Smooth muscle cell (in vitro differentiated cells): Measurements from ENCODE around the gene DHODH. TPM values are rescaled to one million over a fixed set of nuclear protein-coding genes. Genes with fewer than 3 reads are reported as not detected.

Source experiments
- DNase-seq: peaks from one replicate; lab custom pipeline; 2025; ENCODE audit not compliant: unreplicated experiment; lab: John Stamatoyannopoulos, UW
- H2AFZ ChIP-seq: fragments of 200-600 bp; sonication (generic); 2 replicates; pipeline ENCODE4 v1.6.0; 2016; ENCODE audit warnings: antibody characterized with exemption, low read depth, mild to moderate bottlenecking
- H3F3A ChIP-seq: fragments of 200-600 bp; sonication (generic); 2 replicates; pipeline ENCODE4 v1.6.0; 2017; ENCODE audit warnings: antibody characterized with exemption, low read depth
- H3K27ac ChIP-seq: fragments of 200-600 bp; sonication (generic); 2 replicates; pipeline ENCODE4 v1.5.1; 2016; ENCODE audit warnings: low read depth, mild to moderate bottlenecking
- H3K27me3 ChIP-seq: fragments of 200-600 bp; sonication (generic); 2 replicates; pipeline ENCODE4 v1.6.1; 2016; ENCODE audit warnings: low read depth, mild to moderate bottlenecking
- H3K36me3 ChIP-seq: fragments of 200-600 bp; sonication (generic); 2 replicates; pipeline ENCODE4 v1.5.1; 2016; ENCODE audit warnings: low read depth
- H3K4me1 ChIP-seq: fragments of 200-600 bp; sonication (generic); 2 replicates; pipeline ENCODE4 v1.5.1; 2016; ENCODE audit warnings: low read depth
- H3K4me2 ChIP-seq: fragments of 200-600 bp; sonication (generic); 2 replicates; pipeline ENCODE4 v1.6.0; 2016; ENCODE audit warnings: mild to moderate bottlenecking
- H3K4me3 ChIP-seq: fragments of 200-600 bp; sonication (generic); 2 replicates; pipeline ENCODE4 v1.5.1; 2016; ENCODE audit warnings: mild to moderate bottlenecking
- H3K79me2 ChIP-seq: fragments of 200-600 bp; sonication (generic); 2 replicates; pipeline ENCODE4 v1.6.0; 2016; ENCODE audit warnings: low read depth, mild to moderate bottlenecking
- H3K9ac ChIP-seq: fragments of 200-600 bp; sonication (generic); 2 replicates; pipeline ENCODE4 v1.6.0; 2016; ENCODE audit warnings: low read depth
- H3K9me3 ChIP-seq: fragments of 200-600 bp; sonication (generic); replicated peaks from 2 replicates; pipeline ENCODE4 v1.5.1; 2016; ENCODE audit warnings: low read depth
- H4K20me1 ChIP-seq: fragments of 200-600 bp; sonication (generic); 2 replicates; pipeline ENCODE4 v1.6.0; 2016; ENCODE audit warnings: low read depth
- WGBS: methylation state at CpG from one replicate; pipeline ENCODE4 v1.1.7; 2016; ENCODE audit warnings: low lambda C conversion rate; 5-methylcytosine and 5-hydroxymethylcytosine counted together
- polyA plus RNA-seq: library from polyadenylated mRNA; unstranded; fragments of >200 nt; fragmentation: Nextera tagmentation; extraction: Ambion mirVana; gene quantifications from 2 replicates; pipeline ENCODE4 v1.2.1, GENCODE V29; 2016
- total RNA-seq: library from RNA; depleted of rRNA; stranded (reverse); fragments of >200 nt; gene quantifications from 2 replicates; pipeline ENCODE4 v1.2.3, GENCODE V29; 2014
- TF ChIP-seq, protein P1 (sequence below): fragments of 200-600 bp; sonication (generic); IDR thresholded peaks from 2 replicates; pipeline ENCODE4 v1.5.1; 2017; ENCODE audit warnings: borderline replicate concordance, mild to moderate bottlenecking, antibody characterized with exemption; ENCODE audit not compliant: insufficient read depth, poor library complexity, severe bottlenecking

DHODH gene
- total and polyA plus RNA-seq, 2 experiments from 2014 or later = 5.0 to 6.2 TPM

DNA sequence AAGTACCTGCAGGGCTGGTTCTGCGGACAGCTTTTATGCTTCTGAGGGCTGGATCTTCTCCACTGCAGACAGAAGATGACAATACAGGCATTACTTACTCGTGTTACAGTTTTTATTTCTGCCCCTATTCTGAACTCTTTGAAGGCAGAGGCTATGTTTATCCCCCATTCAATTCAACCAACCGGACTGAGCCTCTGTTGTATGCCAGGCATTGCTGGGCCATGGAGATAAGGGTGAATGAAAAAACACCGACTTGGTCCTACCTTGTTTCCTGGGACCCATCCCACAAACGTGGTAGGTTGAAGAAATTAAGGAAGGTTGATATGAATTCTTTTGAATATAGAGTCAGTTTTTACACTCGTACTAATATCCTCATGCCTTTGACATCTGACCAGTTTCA lies 35.8 kb downstream of the DHODH start:
- 80% methylated on average over 6 of the region's 6 CpGs for WGBS
- Histone ChIP-seq H3F3A (no peaks in the 10 kb centered on the region), H3K4me3 (no peak overlapping the region), H3K4me1 (no peaks in the 10 kb centered on the region), H3K4me2 (no peak overlapping the region), H3K27me3 (no peaks in the 10 kb centered on the region), H3K9ac (no peak overlapping the region), H3K27ac (no peak overlapping the region), H2AFZ (no peak overlapping the region), H3K79me2 (no peaks in the 10 kb centered on the region), H3K36me3 (no peaks in the 10 kb centered on the region), H4K20me1 (no peaks in the 10 kb centered on the region), H3K9me3 (no peaks in the 10 kb centered on the region)
- no peak for DNase-seq
- TF ChIP-seq, protein P1, sequence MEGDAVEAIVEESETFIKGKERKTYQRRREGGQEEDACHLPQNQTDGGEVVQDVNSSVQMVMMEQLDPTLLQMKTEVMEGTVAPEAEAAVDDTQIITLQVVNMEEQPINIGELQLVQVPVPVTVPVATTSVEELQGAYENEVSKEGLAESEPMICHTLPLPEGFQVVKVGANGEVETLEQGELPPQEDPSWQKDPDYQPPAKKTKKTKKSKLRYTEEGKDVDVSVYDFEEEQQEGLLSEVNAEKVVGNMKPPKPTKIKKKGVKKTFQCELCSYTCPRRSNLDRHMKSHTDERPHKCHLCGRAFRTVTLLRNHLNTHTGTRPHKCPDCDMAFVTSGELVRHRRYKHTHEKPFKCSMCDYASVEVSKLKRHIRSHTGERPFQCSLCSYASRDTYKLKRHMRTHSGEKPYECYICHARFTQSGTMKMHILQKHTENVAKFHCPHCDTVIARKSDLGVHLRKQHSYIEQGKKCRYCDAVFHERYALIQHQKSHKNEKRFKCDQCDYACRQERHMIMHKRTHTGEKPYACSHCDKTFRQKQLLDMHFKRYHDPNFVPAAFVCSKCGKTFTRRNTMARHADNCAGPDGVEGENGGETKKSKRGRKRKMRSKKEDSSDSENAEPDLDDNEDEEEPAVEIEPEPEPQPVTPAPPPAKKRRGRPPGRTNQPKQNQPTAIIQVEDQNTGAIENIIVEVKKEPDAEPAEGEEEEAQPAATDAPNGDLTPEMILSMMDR = no peak

DNA sequence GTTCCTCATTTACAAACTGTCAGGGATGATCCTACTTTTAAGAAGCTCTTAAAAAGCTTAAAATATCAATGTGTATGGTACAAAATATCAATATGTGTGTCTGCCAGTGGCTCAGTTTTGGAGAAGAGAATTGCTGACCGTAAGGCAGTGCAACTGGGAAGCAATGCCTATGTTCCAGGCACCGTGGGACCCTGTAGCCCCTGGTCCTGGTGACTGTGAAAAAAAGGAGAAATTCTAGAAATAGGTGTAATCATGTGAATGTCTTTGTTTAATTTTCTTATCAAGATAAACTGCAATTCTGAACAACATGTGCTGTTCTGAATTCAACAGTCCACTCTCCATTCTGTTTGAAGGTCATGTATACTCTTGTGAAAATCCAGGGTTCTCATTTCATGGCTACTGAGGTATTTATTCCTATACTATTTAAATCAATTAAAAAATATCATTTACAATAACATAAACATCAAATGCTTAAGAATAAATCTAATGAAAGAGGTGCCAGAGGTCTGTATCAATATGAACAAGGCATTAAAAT lies 36.3 kb downstream of the DHODH start:
- no peaks in the 10 kb centered on the region for H3K9me3 ChIP-seq
- no peak overlapping the region for H3K4me3 ChIP-seq
- no peaks in the 10 kb centered on the region for H3K79me2 ChIP-seq
- no peaks in the 10 kb centered on the region for H3F3A ChIP-seq
- H2AFZ ChIP-seq = no peak overlapping the region
- no peaks in the 10 kb centered on the region for H3K36me3 ChIP-seq
- no peaks in the 10 kb centered on the region for H4K20me1 ChIP-seq
- no peak overlapping the region for H3K27ac ChIP-seq
- TF ChIP-seq, protein P1 = no peak
- no peaks in the 10 kb centered on the region for H3K27me3 ChIP-seq
- no peak for DNase-seq
- H3K4me1 ChIP-seq = no peaks in the 10 kb centered on the region
- no peak overlapping the region for H3K4me2 ChIP-seq
- no peak overlapping the region for H3K9ac ChIP-seq
- 96% methylated on average over 2 of the region's 2 CpGs for WGBS

DNA sequence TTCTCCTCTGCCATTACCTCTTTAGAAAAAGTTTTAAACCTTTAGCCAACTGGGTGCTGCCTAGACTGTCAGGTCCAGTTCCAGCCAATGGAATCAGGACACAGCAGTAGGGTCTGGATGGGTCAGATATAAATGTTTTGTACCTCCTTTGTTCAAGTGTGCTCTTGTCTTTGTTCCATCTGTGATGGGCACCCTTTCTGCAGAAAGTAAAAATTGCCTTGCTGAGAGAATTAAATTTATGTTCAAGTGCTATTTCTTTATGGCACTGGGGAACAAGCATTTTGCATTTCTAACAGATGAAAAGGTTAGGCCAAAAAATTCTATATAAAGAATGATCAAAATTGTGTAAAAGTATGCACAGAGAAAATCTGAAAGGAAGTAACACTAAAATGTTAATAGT lies 40.6 kb downstream of the DHODH start:
- H4K20me1 ChIP-seq = no peaks in the 10 kb centered on the region
- no peak overlapping the region for H2AFZ ChIP-seq
- H3K4me2 ChIP-seq = no peak overlapping the region
- no peaks in the 10 kb centered on the region for H3K4me1 ChIP-seq
- no peaks in the 10 kb centered on the region for H3K36me3 ChIP-seq
- H3K9me3 ChIP-seq = no peaks in the 10 kb centered on the region
- no peak for DNase-seq
- TF ChIP-seq, protein P1 = no peak
- H3F3A ChIP-seq = no peaks in the 10 kb centered on the region
- H3K27ac ChIP-seq = no peak overlapping the region
- no peaks in the 10 kb centered on the region for H3K27me3 ChIP-seq
- H3K79me2 ChIP-seq = no peaks in the 10 kb centered on the region
- no peak overlapping the region for H3K9ac ChIP-seq
- H3K4me3 ChIP-seq = no peak overlapping the region

DNA sequence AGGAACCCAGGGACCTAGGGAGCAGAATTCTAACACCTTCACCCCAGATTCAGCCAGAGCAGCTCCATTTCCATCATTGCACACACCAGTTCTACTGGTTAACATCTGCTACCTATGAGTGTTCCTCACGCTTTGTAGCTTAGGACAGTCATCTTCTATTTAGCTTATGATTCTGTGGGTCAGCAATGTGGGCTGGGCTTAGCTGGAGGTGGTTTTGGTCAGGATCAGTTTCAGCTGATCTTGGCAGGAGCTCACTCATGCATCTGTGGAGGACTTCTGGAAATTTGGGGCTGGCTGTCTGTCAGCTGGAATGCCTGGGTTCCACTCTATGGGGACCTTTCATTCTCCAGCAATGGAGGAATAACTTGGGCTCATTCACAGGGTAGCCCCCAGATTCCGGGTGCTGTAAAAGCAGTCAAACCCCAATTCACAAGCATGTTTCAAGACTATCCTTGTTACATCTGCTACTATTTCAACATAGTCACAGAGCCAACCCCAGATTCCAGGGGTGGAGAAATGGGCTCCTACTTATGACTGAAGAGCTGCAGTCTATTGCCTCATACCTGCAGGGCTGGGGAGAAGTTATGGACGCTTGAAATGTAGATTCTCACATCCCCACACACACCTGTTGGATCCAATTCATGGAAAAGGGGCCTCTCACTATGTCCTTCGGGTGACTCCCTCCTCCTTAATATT lies 42.4 kb downstream of the DHODH start:
- H3K4me2 ChIP-seq = no peak overlapping the region
- WGBS = 87% methylated on average over 4 of the region's 4 CpGs
- H4K20me1 ChIP-seq = no peaks in the 10 kb centered on the region
- H3K27me3 ChIP-seq = no peaks in the 10 kb centered on the region
- TF ChIP-seq, protein P1 = no peak
- no peak overlapping the region for H3K27ac ChIP-seq
- no peaks in the 10 kb centered on the region for H3K79me2 ChIP-seq
- no peak for DNase-seq
- H3K9me3 ChIP-seq = no peaks in the 10 kb centered on the region
- no peak overlapping the region for H2AFZ ChIP-seq
- H3K4me1 ChIP-seq = no peaks in the 10 kb centered on the region
- H3F3A ChIP-seq = no peaks in the 10 kb centered on the region
- no peaks in the 10 kb centered on the region for H3K36me3 ChIP-seq
- H3K4me3 ChIP-seq = no peak overlapping the region
- H3K9ac ChIP-seq = no peak overlapping the region
